ENCODE results near the gene VIM. TPM values are rescaled to one million over a fixed set of nuclear protein-coding genes. Genes with fewer than 3 reads are reported as not detected.

VIM gene
- total and polyA plus RNA-seq, 5 donors from 2014 or later: 430 to 1,005 (median 491) TPM

GRCh38 chr10:17190602-17191001, 37.4 kb upstream of the VIM start:
- H3K27me3 ChIP-seq (ENCODE audit: control insufficient read depth, insufficient read depth, low read length): no peaks in the 10 kb centered on the region
- Mint-ChIP-seq H3K4me3 (no peak overlapping the region), H3K4me1 (peaks cover 5 to 17% (median 9%) of the 10 kb centered on the region in 4 donors), H3K27me3 (no peaks in the 10 kb centered on the region), H3K9me3 (no peaks in the 10 kb centered on the region), H3K27ac (no peak overlapping the region), H3K36me3 (peaks cover 9% of the 10 kb centered on the region)
- H3K4me1 ChIP-seq (ENCODE audit: control insufficient read depth, insufficient read depth, low read length, poor library complexity, severe bottlenecking): no peaks in the 10 kb centered on the region
- no peak overlapping the region for H3K4me3 ChIP-seq (ENCODE audit: low read depth, low read length)
- no peak overlapping the region for H3K27ac ChIP-seq (ENCODE audit: insufficient read depth, low read length, poor library complexity, severe bottlenecking)
- no peak for DNase-seq
- no peaks in the 10 kb centered on the region for H3K9me3 ChIP-seq (ENCODE audit: control insufficient read depth in 2 of 2, low read length in 2 of 2)
- no peak for ATAC-seq (ENCODE audit: low read depth in 2 of 2)
- no peaks in the 10 kb centered on the region for H3K36me3 ChIP-seq (ENCODE audit: control insufficient read depth, insufficient read depth, low read length)

- H3K27ac Mint-ChIP-seq: no peak overlapping the region
Observed at GRCh38 chr10:17195083-17195482, 33.0 kb upstream of the VIM start.

GRCh38 chr10:17196045-17196444, 32.0 kb upstream of the VIM start:
- Mint-ChIP-seq H3K9me3 (no peaks in the 10 kb centered on the region), H3K4me1 (peaks cover 16 to 32% (median 22%) of the 10 kb centered on the region in 4 donors), H3K27me3 (no peaks in the 10 kb centered on the region), H3K27ac (no peak overlapping the region), H3K36me3 (peaks cover 9% of the 10 kb centered on the region), H3K4me3 (no peak overlapping the region)
- DNase-seq: no peak
- Histone ChIP-seq H3K36me3 (ENCODE audit: control insufficient read depth, insufficient read depth, low read length) (no peaks in the 10 kb centered on the region), H3K9me3 (ENCODE audit: control insufficient read depth in 2 of 2, low read length in 2 of 2) (no peaks in the 10 kb centered on the region), H3K4me1 (ENCODE audit: control insufficient read depth, insufficient read depth, low read length, poor library complexity, severe bottlenecking) (peaks cover 11% of the 10 kb centered on the region), H3K27me3 (ENCODE audit: control insufficient read depth, insufficient read depth, low read length) (no peaks in the 10 kb centered on the region), H3K4me3 (ENCODE audit: low read depth, low read length) (no peak overlapping the region), H3K27ac (ENCODE audit: insufficient read depth, low read length, poor library complexity, severe bottlenecking) (no peak overlapping the region)
- ATAC-seq (ENCODE audit: low read depth in 2 of 2): no peak

More at GRCh38 chr10:17195083-17195482, 33.0 kb upstream of the VIM start:
- Histone ChIP-seq H3K27me3 (ENCODE audit: control insufficient read depth, insufficient read depth, low read length) (no peaks in the 10 kb centered on the region), H3K27ac (ENCODE audit: insufficient read depth, low read length, poor library complexity, severe bottlenecking) (no peak overlapping the region), H3K9me3 (ENCODE audit: control insufficient read depth in 2 of 2, low read length in 2 of 2) (no peaks in the 10 kb centered on the region), H3K4me1 (ENCODE audit: control insufficient read depth, insufficient read depth, low read length, poor library complexity, severe bottlenecking) (peaks cover 2% of the 10 kb centered on the region), H3K4me3 (ENCODE audit: low read depth, low read length) (no peak overlapping the region), H3K36me3 (ENCODE audit: control insufficient read depth, insufficient read depth, low read length) (no peaks in the 10 kb centered on the region)
- Mint-ChIP-seq H3K4me3 (no peak overlapping the region), H3K4me1 (peaks cover 16 to 28% (median 18%) of the 10 kb centered on the region in 4 donors), H3K9me3 (no peaks in the 10 kb centered on the region), H3K27me3 (no peaks in the 10 kb centered on the region), H3K36me3 (peaks cover 9% of the 10 kb centered on the region)
- DNase-seq (no peak), ATAC-seq (ENCODE audit: low read depth in 2 of 2) (no peak)

GRCh38 chr10:17196573-17196972, 31.5 kb upstream of the VIM start:
- no peak for ATAC-seq (ENCODE audit: low read depth in 2 of 2)
- DNase-seq: no peak

GRCh38 chr10:17199351-17199804, 28.7 kb upstream of the VIM start:
- Mint-ChIP-seq H3K27ac (peak overlapping the region in 1 of 3 donors; percentile 91), H3K36me3 (no peaks in the 10 kb centered on the region), H3K4me1 (peaks cover 16 to 32% (median 26%) of the 10 kb centered on the region in 4 donors), H3K4me3 (peak overlapping the region in 3 of 4 donors; percentile 30 to 81 (median 49)), H3K9me3 (no peaks in the 10 kb centered on the region), H3K27me3 (no peaks in the 10 kb centered on the region)
- Histone ChIP-seq H3K4me3 (ENCODE audit: low read depth, low read length) (no peak overlapping the region), H3K9me3 (ENCODE audit: control insufficient read depth in 2 of 2, low read length in 2 of 2) (no peaks in the 10 kb centered on the region), H3K4me1 (ENCODE audit: control insufficient read depth, insufficient read depth, low read length, poor library complexity, severe bottlenecking) (peaks cover 15% of the 10 kb centered on the region), H3K36me3 (ENCODE audit: control insufficient read depth, insufficient read depth, low read length) (no peaks in the 10 kb centered on the region), H3K27ac (ENCODE audit: insufficient read depth, low read length, poor library complexity, severe bottlenecking) (no peak overlapping the region), H3K27me3 (ENCODE audit: control insufficient read depth, insufficient read depth, low read length) (no peaks in the 10 kb centered on the region)
- DNase-seq (no peak), ATAC-seq (ENCODE audit: low read depth in 2 of 2) (no peak)

More at GRCh38 chr10:17196573-17196972, 31.5 kb upstream of the VIM start:
- Histone ChIP-seq H3K4me1 (ENCODE audit: control insufficient read depth, insufficient read depth, low read length, poor library complexity, severe bottlenecking) (peaks cover 14% of the 10 kb centered on the region), H3K9me3 (ENCODE audit: control insufficient read depth in 2 of 2, low read length in 2 of 2) (no peaks in the 10 kb centered on the region), H3K4me3 (ENCODE audit: low read depth, low read length) (no peak overlapping the region), H3K36me3 (ENCODE audit: control insufficient read depth, insufficient read depth, low read length) (no peaks in the 10 kb centered on the region), H3K27ac (ENCODE audit: insufficient read depth, low read length, poor library complexity, severe bottlenecking) (no peak overlapping the region), H3K27me3 (ENCODE audit: control insufficient read depth, insufficient read depth, low read length) (no peaks in the 10 kb centered on the region)
- Mint-ChIP-seq H3K27ac (peak overlapping the region in 1 of 3 donors; percentile 13), H3K9me3 (no peaks in the 10 kb centered on the region), H3K36me3 (peaks cover 9% of the 10 kb centered on the region), H3K4me1 (peaks cover 16 to 37% (median 25%) of the 10 kb centered on the region in 4 donors), H3K4me3 (no peak overlapping the region), H3K27me3 (no peaks in the 10 kb centered on the region)

GRCh38 chr10:17200001-17200911, 27.8 kb upstream of the VIM start:
- DNase-seq: no peak
- peak overlapping the region; percentile 76 for H3K27ac ChIP-seq (ENCODE audit: insufficient read depth, low read length, poor library complexity, severe bottlenecking)
- peaks cover 16 to 35% (median 27%) of the 10 kb centered on the region in 4 donors for H3K4me1 Mint-ChIP-seq

GRCh38 chr10:17200912-17201793, 26.9 kb upstream of the VIM start, which contains the start of gene TRDMT1:
TSS of gene TRDMT1 (minus strand) at chr10:17201672. CDS start at chr10:17201634, 38 bp downstream.
- peak; percentile 71 to 85 (median 72) for DNase-seq
- peaks cover 17 to 41% (median 30%) of the 10 kb centered on the region in 4 donors for H3K4me1 Mint-ChIP-seq
- peak; percentile 82 to 84 for ATAC-seq (ENCODE audit: low read depth in 2 of 2)

More at GRCh38 chr10:17200001-17200911, 27.8 kb upstream of the VIM start:
- Histone ChIP-seq H3K4me1 (ENCODE audit: control insufficient read depth, insufficient read depth, low read length, poor library complexity, severe bottlenecking) (peaks cover 15% of the 10 kb centered on the region), H3K4me3 (ENCODE audit: low read depth, low read length) (peak overlapping the region; percentile 84), H3K9me3 (ENCODE audit: control insufficient read depth in 2 of 2, low read length in 2 of 2) (no peaks in the 10 kb centered on the region), H3K27me3 (ENCODE audit: control insufficient read depth, insufficient read depth, low read length) (no peaks in the 10 kb centered on the region), H3K36me3 (ENCODE audit: control insufficient read depth, insufficient read depth, low read length) (no peaks in the 10 kb centered on the region)
- no peaks in the 10 kb centered on the region for H3K27me3 Mint-ChIP-seq
- H3K4me3 Mint-ChIP-seq: peak overlapping the region; percentile 90 to 95 (median 94)
- ATAC-seq (ENCODE audit: low read depth in 2 of 2): no peak
- H3K27ac Mint-ChIP-seq: peak overlapping the region; percentile 96 to 97 (median 97)
- no peaks in the 10 kb centered on the region for H3K9me3 Mint-ChIP-seq
- no peaks in the 10 kb centered on the region for H3K36me3 Mint-ChIP-seq

More at GRCh38 chr10:17200912-17201793, 26.9 kb upstream of the VIM start, which contains the start of gene TRDMT1:
- peak within 1 kb of the TSS; percentile 90 to 95 (median 94) for H3K4me3 Mint-ChIP-seq
- peak within 1 kb of the TSS; percentile 96 to 97 (median 97) for H3K27ac Mint-ChIP-seq
- Histone ChIP-seq H3K27me3 (ENCODE audit: control insufficient read depth, insufficient read depth, low read length) (no peaks in the 10 kb centered on the region), H3K4me1 (ENCODE audit: control insufficient read depth, insufficient read depth, low read length, poor library complexity, severe bottlenecking) (peaks cover 24% of the 10 kb centered on the region), H3K36me3 (ENCODE audit: control insufficient read depth, insufficient read depth, low read length) (no peaks in the 10 kb centered on the region), H3K9me3 (ENCODE audit: control insufficient read depth in 2 of 2, low read length in 2 of 2) (no peaks in the 10 kb centered on the region), H3K4me3 (ENCODE audit: low read depth, low read length) (peak within 1 kb of the TSS; percentile 84), H3K27ac (ENCODE audit: insufficient read depth, low read length, poor library complexity, severe bottlenecking) (peak within 1 kb of the TSS; percentile 76)
- H3K9me3 Mint-ChIP-seq: no peaks in the 10 kb centered on the region
- no peaks in the 10 kb centered on the region for H3K27me3 Mint-ChIP-seq
- no peaks in the 10 kb centered on the region for H3K36me3 Mint-ChIP-seq

Data from CD4-positive, CD25-positive, alpha-beta regulatory T cell (primary cell).